Naive thymus-derived CD4-positive, alpha-beta T cell (primary cell): Measurements from ENCODE around the gene CHRNA7. TPM values are rescaled to one million over a fixed set of nuclear protein-coding genes. Genes with fewer than 3 reads are reported as not detected.

Source experiments
- ATAC-seq: fragments of 150-1000 bp; cut with Tn5 transposase; 2 replicates; pipeline ENCODE4 v1.10.0; 2021; ENCODE audit warnings: mild to moderate bottlenecking, moderate library complexity
- CTCF ChIA-PET: fragments of 350-600 bp; sonication (Branson Sonifier 250); formaldehyde crosslinking; loops from one replicate; lab custom pipeline; 2021; ENCODE audit warnings: antibody characterized with exemption; lab: Charles Lee
- POLR2A ChIA-PET: fragments of 350-600 bp; sonication (Branson Sonifier 250); formaldehyde crosslinking; loops from one replicate; lab custom pipeline; 2021; ENCODE audit warnings: antibody characterized with exemption, inconsistent platforms; lab: Charles Lee
- DNase-seq, 9 donors: peaks; one replicate each; pipeline versions ENCODE4 v3.0.0 to v3.0.0-alpha.2; 2020 to 2022; ENCODE audit warnings: mixed read lengths in 1 of 9
- H3K27ac ChIP-seq: one replicate; pipeline ENCODE4 v1.7.0; 2013; ENCODE audit warnings: mild to moderate bottlenecking, low read depth, low read length, moderate library complexity
- H3K27me3 ChIP-seq, 2 donors: one replicate each; pipeline ENCODE4 v1.7.0; 2013; ENCODE audit warnings: low read length in 2 of 2, mild to moderate bottlenecking in 2 of 2, moderate library complexity in 2 of 2; ENCODE audit not compliant: control insufficient read depth in 2 of 2, insufficient read depth in 2 of 2
- H3K36me3 ChIP-seq, 3 experiments: 1 replicate in 2 of 3; 2 replicates in 1 of 3; pipeline ENCODE4 v1.7.0; 2013; ENCODE audit warnings: low read length in 3 of 3, mild to moderate bottlenecking in 3 of 3, moderate library complexity in 1 of 3; ENCODE audit not compliant: insufficient read depth in 3 of 3, control insufficient read depth in 2 of 3
- H3K4me1 ChIP-seq, 2 donors: one replicate each; pipeline ENCODE4 v1.7.0; 2013; ENCODE audit warnings: low read length in 2 of 2, mild to moderate bottlenecking in 2 of 2, moderate library complexity in 1 of 2; ENCODE audit not compliant: control insufficient read depth in 2 of 2, insufficient read depth in 2 of 2
- H3K4me3 ChIP-seq: 2 replicates; pipeline ENCODE4 v1.7.0; 2013; ENCODE audit warnings: mild to moderate bottlenecking, low read length
- H3K9me3 ChIP-seq, 3 experiments: 1 replicate in 2 of 3; 2 replicates in 1 of 3; pipeline ENCODE4 v1.7.0; 2013; ENCODE audit warnings: low read length in 3 of 3; ENCODE audit not compliant: control insufficient read depth in 2 of 3
- H3K27ac Mint-ChIP-seq, 9 donors: one replicate each; pipeline ENCODE4 v1.8.0; 2020 to 2022; ENCODE audit warnings: mixed read lengths in 9 of 9, mild to moderate bottlenecking in 8 of 9, moderate library complexity in 5 of 9, inconsistent platforms in 2 of 9
- H3K27me3 Mint-ChIP-seq, 5 donors: one replicate each; pipeline ENCODE4 v1.8.0; 2021 to 2022; ENCODE audit warnings: mixed read lengths in 5 of 5, mild to moderate bottlenecking in 1 of 5
- H3K36me3 Mint-ChIP-seq, 5 donors: one replicate each; pipeline ENCODE4 v1.8.0; 2020 to 2022; ENCODE audit warnings: mixed read lengths in 5 of 5, mild to moderate bottlenecking in 3 of 5, inconsistent platforms in 1 of 5
- H3K4me1 Mint-ChIP-seq, 7 donors: one replicate each; pipeline ENCODE4 v1.8.0; 2020 to 2022; ENCODE audit warnings: mixed read lengths in 7 of 7, mild to moderate bottlenecking in 3 of 7, inconsistent platforms in 1 of 7
- H3K4me3 Mint-ChIP-seq, 10 donors: one replicate each; pipeline ENCODE4 v1.8.0; 2020 to 2022; ENCODE audit warnings: mild to moderate bottlenecking in 10 of 10, mixed read lengths in 10 of 10, moderate library complexity in 6 of 10, inconsistent platforms in 2 of 10
- H3K9me3 Mint-ChIP-seq, 11 donors: one replicate each; pipeline ENCODE4 v1.8.0; 2020 to 2022; ENCODE audit warnings: mixed read lengths in 11 of 11, mild to moderate bottlenecking in 4 of 11, inconsistent platforms in 1 of 11, moderate library complexity in 1 of 11
- intact Hi-C, 2 donors: fragments of 100-400 bp; cut with micrococcal nuclease; formaldehyde crosslinking; loops; one replicate each; pipeline ENCODE4 v1.15.1; 2023
- polyA plus RNA-seq, 2 donors: library from polyadenylated mRNA; unstranded; fragments of 300-500 nt; fragmentation: Illumina TruSeq; gene quantifications; one replicate each; pipeline ENCODE4 v1.2.3, GENCODE V29; 2021
- total RNA-seq, 6 experiments: library from RNA in 5 of 6; stranded (reverse) in 5 of 6; gene quantifications; 1 replicate in 5 of 6; 2 replicates in 1 of 6; pipeline ENCODE4 v1.2.3 and lab custom pipeline; 2021 to 2026

The CHRNA7 gene
- total and polyA plus RNA-seq, 7 experiments from 2014 or later: 0.09 to 1.6 (median 0.78) TPM; not detected in 3

GRCh38 chr15:32105258-32106241 lies 75.2 kb downstream of the CHRNA7 start:
- no peak for ATAC-seq
- Histone ChIP-seq H3K36me3 (no peaks in the 10 kb centered on the region), H3K27ac (no peak overlapping the region), H3K4me1 (no peaks in the 10 kb centered on the region), H3K4me3 (no peak overlapping the region), H3K27me3 (peaks cover 0 to 3% of the 10 kb centered on the region in 2 donors), H3K9me3 (no peaks in the 10 kb centered on the region)
- intact Hi-C loops: no loop called here
- ChIA-PET CTCF (no interaction called here), POLR2A (no interaction called here)
- peaks cover 0 to 6% (median 3%) of the 10 kb centered on the region in 7 donors for H3K4me1 Mint-ChIP-seq
- peaks cover 0 to 3% (median 0%) of the 10 kb centered on the region in 5 donors for H3K36me3 Mint-ChIP-seq
- peaks cover 17 to 52% (median 41%) of the 10 kb centered on the region in 5 donors for H3K27me3 Mint-ChIP-seq
- DNase-seq: no peak
- H3K9me3 Mint-ChIP-seq: peaks cover 0 to 4% (median 0%) of the 10 kb centered on the region in 11 donors
- no peak overlapping the region for H3K27ac Mint-ChIP-seq
- H3K4me3 Mint-ChIP-seq: no peak overlapping the region

DNA sequence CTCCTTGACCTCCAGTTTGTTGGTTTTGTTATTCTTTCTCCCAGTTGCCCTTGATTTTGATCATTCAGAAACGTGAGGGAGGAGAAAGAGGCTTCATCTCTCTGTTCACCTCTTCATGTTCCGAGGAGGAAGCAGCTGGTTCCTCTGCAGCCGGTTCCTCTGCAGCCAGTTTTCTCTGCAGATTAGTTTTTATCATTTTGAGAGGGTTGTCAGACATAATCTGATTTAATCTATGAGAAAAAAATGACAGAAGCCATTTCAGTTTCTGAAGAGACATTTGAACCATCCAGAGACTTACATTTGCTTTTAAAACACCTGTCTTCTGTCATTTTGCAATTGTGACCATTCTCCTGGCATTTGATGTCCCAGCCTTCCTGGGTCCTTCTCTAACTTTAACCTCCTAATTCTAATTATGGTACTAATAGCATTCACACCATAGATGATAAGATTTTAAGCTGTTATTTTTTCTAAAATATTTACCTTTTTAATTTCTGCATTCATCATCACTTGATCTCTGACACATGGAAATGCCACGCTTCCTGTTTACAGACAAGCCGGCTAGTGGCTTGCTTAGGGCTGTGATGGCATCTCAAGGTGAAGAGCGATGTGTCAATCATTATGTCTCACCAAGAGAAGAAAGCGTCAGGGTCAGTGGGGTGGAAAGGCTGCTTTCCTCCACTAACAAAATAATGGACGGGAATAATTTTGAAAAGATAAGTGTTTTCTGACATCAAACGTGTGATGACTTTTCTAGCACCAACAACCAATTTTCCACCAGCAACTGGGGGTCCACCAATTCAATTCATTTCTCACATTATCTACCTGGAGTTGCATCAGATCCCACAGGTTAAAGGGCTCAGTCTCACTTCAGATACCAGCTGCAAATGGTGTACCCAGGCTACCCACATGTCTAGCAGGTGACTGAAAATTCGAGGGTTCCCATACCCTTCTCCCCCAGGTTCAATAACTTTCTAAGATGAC lies 76.4 kb downstream of the CHRNA7 start:
- H3K4me3 Mint-ChIP-seq: no peak overlapping the region
- CTCF ChIA-PET: no interaction called here
- intact Hi-C loops: no loop called here

GRCh38 chr15:32107477-32108080 lies 77.3 kb downstream of the CHRNA7 start:
- Mint-ChIP-seq H3K27me3 (peaks cover 17 to 46% (median 43%) of the 10 kb centered on the region in 5 donors), H3K27ac (no peak overlapping the region)

More for the DNA sequence above, 76.4 kb downstream of the CHRNA7 start:
- H3K27me3 Mint-ChIP-seq: peaks cover 17 to 46% (median 44%) of the 10 kb centered on the region in 5 donors
- Histone ChIP-seq H3K4me3 (no peak overlapping the region), H3K9me3 (no peaks in the 10 kb centered on the region), H3K4me1 (no peaks in the 10 kb centered on the region), H3K27me3 (peaks cover 0 to 3% of the 10 kb centered on the region in 2 donors), H3K36me3 (no peaks in the 10 kb centered on the region), H3K27ac (no peak overlapping the region)
- ATAC-seq: no peak
- peaks cover 0 to 3% (median 0%) of the 10 kb centered on the region in 5 donors for H3K36me3 Mint-ChIP-seq
- H3K9me3 Mint-ChIP-seq: peaks cover 0 to 4% (median 0%) of the 10 kb centered on the region in 11 donors
- no peak for DNase-seq
- POLR2A ChIA-PET: no interaction called here
- no peak overlapping the region for H3K27ac Mint-ChIP-seq
- peaks cover 0 to 6% (median 3%) of the 10 kb centered on the region in 7 donors for H3K4me1 Mint-ChIP-seq

GRCh38 chr15:32108661-32109060 lies 78.3 kb downstream of the CHRNA7 start:
- no peak overlapping the region for H3K27ac ChIP-seq
- H3K9me3 ChIP-seq: no peaks in the 10 kb centered on the region
- intact Hi-C loops: no loop called here
- peaks cover 0 to 3% of the 10 kb centered on the region in 2 donors for H3K27me3 ChIP-seq
- ATAC-seq (no peak), DNase-seq (no peak)
- H3K4me1 ChIP-seq: no peaks in the 10 kb centered on the region
- Mint-ChIP-seq H3K27ac (no peak overlapping the region), H3K36me3 (peaks cover 0 to 2% (median 0%) of the 10 kb centered on the region in 5 donors), H3K27me3 (peaks cover 15 to 41% (median 36%) of the 10 kb centered on the region in 5 donors), H3K4me1 (peaks cover 0 to 6% (median 3%) of the 10 kb centered on the region in 7 donors), H3K4me3 (no peak overlapping the region), H3K9me3 (peaks cover 0 to 2% (median 0%) of the 10 kb centered on the region in 11 donors)
- H3K4me3 ChIP-seq: no peak overlapping the region
- POLR2A ChIA-PET: no interaction called here
- CTCF ChIA-PET: no interaction called here
- no peaks in the 10 kb centered on the region for H3K36me3 ChIP-seq

More at GRCh38 chr15:32107477-32108080, 77.3 kb downstream of the CHRNA7 start:
- Histone ChIP-seq H3K9me3 (no peaks in the 10 kb centered on the region), H3K4me1 (no peaks in the 10 kb centered on the region), H3K4me3 (no peak overlapping the region), H3K36me3 (no peaks in the 10 kb centered on the region), H3K27me3 (peaks cover 0 to 3% of the 10 kb centered on the region in 2 donors), H3K27ac (no peak overlapping the region)
- peaks cover 0 to 6% (median 3%) of the 10 kb centered on the region in 7 donors for H3K4me1 Mint-ChIP-seq
- H3K36me3 Mint-ChIP-seq: peaks cover 0 to 3% (median 0%) of the 10 kb centered on the region in 5 donors
- intact Hi-C loops: no loop called here
- ChIA-PET CTCF (no interaction called here), POLR2A (no interaction called here)
- DNase-seq (no peak), ATAC-seq (no peak)
- H3K9me3 Mint-ChIP-seq: peaks cover 0 to 4% (median 0%) of the 10 kb centered on the region in 11 donors
- H3K4me3 Mint-ChIP-seq: no peak overlapping the region

DNA sequence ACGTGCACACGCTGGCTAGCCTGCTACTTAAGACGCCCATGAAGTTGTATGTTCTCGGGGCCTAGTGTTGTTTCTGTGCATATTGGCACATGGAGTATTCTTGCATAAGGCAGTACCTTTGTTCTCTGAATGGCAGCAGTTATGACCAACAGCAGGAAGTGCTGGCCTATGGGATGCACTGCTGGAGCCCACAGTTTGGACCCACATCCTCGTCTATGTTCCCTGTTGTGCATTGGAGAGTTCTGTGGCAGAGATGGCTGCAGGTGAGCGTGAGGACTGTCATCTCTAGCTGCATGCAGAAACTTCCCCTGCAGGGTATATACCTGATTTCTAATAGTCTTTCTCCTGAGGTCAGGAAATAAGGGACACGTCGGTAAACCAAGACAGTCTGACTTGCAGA lies 81.8 kb downstream of the CHRNA7 start:
- Histone ChIP-seq H3K9me3 (no peaks in the 10 kb centered on the region), H3K36me3 (no peaks in the 10 kb centered on the region), H3K4me1 (no peaks in the 10 kb centered on the region), H3K27ac (no peak overlapping the region), H3K27me3 (no peaks in the 10 kb centered on the region), H3K4me3 (no peak overlapping the region)
- DNase-seq: no peak
- CTCF ChIA-PET: no interaction called here
- POLR2A ChIA-PET: no interaction called here
- intact Hi-C loops: no loop called here
- H3K36me3 Mint-ChIP-seq: no peaks in the 10 kb centered on the region
- H3K27ac Mint-ChIP-seq: no peak overlapping the region
- peaks cover 0 to 2% (median 0%) of the 10 kb centered on the region in 11 donors for H3K9me3 Mint-ChIP-seq
- H3K4me1 Mint-ChIP-seq: no peaks in the 10 kb centered on the region
- no peak overlapping the region for H3K4me3 Mint-ChIP-seq
- peaks cover 0 to 25% (median 20%) of the 10 kb centered on the region in 5 donors for H3K27me3 Mint-ChIP-seq
- no peak for ATAC-seq

DNA sequence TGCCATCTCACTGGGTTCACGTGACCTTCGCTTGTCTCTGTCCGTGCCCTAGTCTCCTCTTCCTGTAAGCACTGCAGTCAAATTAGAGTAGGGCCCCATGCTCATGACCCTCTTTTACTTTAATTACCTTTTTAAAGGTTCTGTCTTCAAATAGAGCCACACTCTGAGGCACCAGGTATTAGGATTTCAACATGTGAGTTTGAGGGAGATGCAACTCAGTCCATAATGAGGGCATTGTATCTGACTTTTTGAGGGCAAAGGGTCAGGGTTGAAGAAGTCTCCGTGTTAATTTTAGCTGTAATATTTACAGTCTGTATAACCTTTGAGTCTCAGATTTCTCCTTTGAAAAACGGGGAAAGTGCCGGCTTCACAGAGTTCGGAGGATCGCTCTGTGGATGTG lies 82.9 kb downstream of the CHRNA7 start:
- H3K36me3 Mint-ChIP-seq: no peaks in the 10 kb centered on the region
- peaks cover 0 to 31% (median 20%) of the 10 kb centered on the region in 5 donors for H3K27me3 Mint-ChIP-seq
- no peak overlapping the region for H3K27ac ChIP-seq

More for the DNA sequence above, 82.9 kb downstream of the CHRNA7 start:
- Mint-ChIP-seq H3K27ac (no peak overlapping the region), H3K9me3 (peaks cover 0 to 2% (median 0%) of the 10 kb centered on the region in 11 donors), H3K4me3 (no peak overlapping the region), H3K4me1 (no peaks in the 10 kb centered on the region)
- POLR2A ChIA-PET: no interaction called here
- CTCF ChIA-PET: no interaction called here
- ATAC-seq (no peak), DNase-seq (no peak)
- Histone ChIP-seq H3K9me3 (no peaks in the 10 kb centered on the region), H3K36me3 (no peaks in the 10 kb centered on the region), H3K4me1 (no peaks in the 10 kb centered on the region), H3K27me3 (no peaks in the 10 kb centered on the region), H3K4me3 (no peak overlapping the region)
- intact Hi-C loops: no loop called here
